ENCODE measurements around the gene HTR6. TPM values are rescaled to one million over a fixed set of nuclear protein-coding genes. Genes with fewer than 3 reads are reported as not detected.

HTR6 gene
- polyA plus RNA-seq, 1 donor (not counting 4 experiments of a cell fraction or from before 2014, with no cell fraction given) = not detected

GRCh38 chr1:19672237-19672636, 7.6 kb downstream of the HTR6 start:
- H3K4me3 ChIP-seq (ENCODE audit: control insufficient read depth in 2 of 3, extremely low read depth in 1 of 3, insufficient read depth in 2 of 3, low read depth in 1 of 3, low read length in 3 of 3) = no peak overlapping the region
- no peak overlapping the region for H3K4me2 ChIP-seq (ENCODE audit: control insufficient read depth, extremely low read depth, insufficient read depth, low read depth, low read length)
- dilution Hi-C loops (cut with MboI; ENCODE audit: extremely low pct_ligation_motif_present, low sequenced_read_pairs) = no loop called here
- H4K20me1 ChIP-seq (ENCODE audit: control insufficient read depth, extremely low read depth, insufficient read depth, low read length) = no peaks in the 10 kb centered on the region
- peaks cover 15% of the 10 kb centered on the region for H3K27me3 ChIP-seq (ENCODE audit: control insufficient read depth, extremely low read depth, insufficient read depth, low read length)
- no peaks in the 10 kb centered on the region for H3K36me3 ChIP-seq (ENCODE audit: control insufficient read depth in 2 of 2, extremely low read depth in 1 of 2, insufficient read depth in 2 of 2, low read length in 2 of 2)
- H3K9ac ChIP-seq (ENCODE audit: control insufficient read depth, extremely low read depth, insufficient read depth, low read length) = no peak overlapping the region
- no peak overlapping the region for H3K27ac ChIP-seq (ENCODE audit: control insufficient read depth, insufficient read depth, low read length)
- H3K9me1 ChIP-seq (ENCODE audit: control insufficient read depth, extremely low read depth, insufficient read depth, low read length) = no peaks in the 10 kb centered on the region
- H3K9me3 ChIP-seq (ENCODE audit: control insufficient read depth, low read depth, low read length) = no peaks in the 10 kb centered on the region
- no peaks in the 10 kb centered on the region for H3K79me2 ChIP-seq (ENCODE audit: control insufficient read depth, insufficient read depth, low read length)
- H3K4me1 ChIP-seq (ENCODE audit: control insufficient read depth, extremely low read depth, insufficient read depth, low read length) = no peaks in the 10 kb centered on the region
- no peak overlapping the region for H2AFZ ChIP-seq (ENCODE audit: control insufficient read depth, low read length)
- no peak for FAIRE-seq
- TF ChIP-seq EZH2 (IDR thresholded peaks at IDR 0.05; ENCODE audit: low read length) = no peak
- no peak for TF ChIP-seq CTCF (optimal IDR thresholded peaks at IDR 0.05 in 1 of 3, IDR thresholded peaks at IDR 0.05 in 1 of 3, conservative IDR thresholded peaks at IDR 0.05 in 1 of 3; ENCODE audit: extremely low read depth in 1 of 3, insufficient read depth in 2 of 3, low read length in 3 of 3)
- DNase-seq (ENCODE audit: low read depth, low spot score) = no peak

- Histone ChIP-seq H3K4me1 (ENCODE audit: control insufficient read depth, extremely low read depth, insufficient read depth, low read length) (no peaks in the 10 kb centered on the region), H3K9me1 (ENCODE audit: control insufficient read depth, extremely low read depth, insufficient read depth, low read length) (no peaks in the 10 kb centered on the region), H4K20me1 (ENCODE audit: control insufficient read depth, extremely low read depth, insufficient read depth, low read length) (no peaks in the 10 kb centered on the region), H3K9me3 (ENCODE audit: control insufficient read depth, low read depth, low read length) (no peaks in the 10 kb centered on the region), H3K27ac (ENCODE audit: control insufficient read depth, insufficient read depth, low read length) (no peak overlapping the region), H3K79me2 (ENCODE audit: control insufficient read depth, insufficient read depth, low read length) (no peaks in the 10 kb centered on the region), H3K4me3 (ENCODE audit: control insufficient read depth in 2 of 3, extremely low read depth in 1 of 3, insufficient read depth in 2 of 3, low read depth in 1 of 3, low read length in 3 of 3) (no peak overlapping the region), H3K4me2 (ENCODE audit: control insufficient read depth, extremely low read depth, insufficient read depth, low read depth, low read length) (no peak overlapping the region), H2AFZ (ENCODE audit: control insufficient read depth, low read length) (no peak overlapping the region), H3K36me3 (ENCODE audit: control insufficient read depth in 2 of 2, extremely low read depth in 1 of 2, insufficient read depth in 2 of 2, low read length in 2 of 2) (no peaks in the 10 kb centered on the region), H3K27me3 (ENCODE audit: control insufficient read depth, extremely low read depth, insufficient read depth, low read length) (peaks cover 8% of the 10 kb centered on the region), H3K9ac (ENCODE audit: control insufficient read depth, extremely low read depth, insufficient read depth, low read length) (no peak overlapping the region)
- DNase-seq (ENCODE audit: low read depth, low spot score) = no peak
- dilution Hi-C loops (cut with MboI; ENCODE audit: extremely low pct_ligation_motif_present, low sequenced_read_pairs) = no loop called here
- TF ChIP-seq EZH2 (IDR thresholded peaks at IDR 0.05; ENCODE audit: low read length) = no peak
- no peak for TF ChIP-seq CTCF (optimal IDR thresholded peaks at IDR 0.05 in 1 of 3, IDR thresholded peaks at IDR 0.05 in 1 of 3, conservative IDR thresholded peaks at IDR 0.05 in 1 of 3; ENCODE audit: extremely low read depth in 1 of 3, insufficient read depth in 2 of 3, low read length in 3 of 3)
- FAIRE-seq = no peak
Observed at GRCh38 chr1:19675797-19676196, 11.1 kb downstream of the HTR6 start.

Data from keratinocyte (primary cell).